Measurements from ENCODE around the gene RARB.

The RARB gene

DNA sequence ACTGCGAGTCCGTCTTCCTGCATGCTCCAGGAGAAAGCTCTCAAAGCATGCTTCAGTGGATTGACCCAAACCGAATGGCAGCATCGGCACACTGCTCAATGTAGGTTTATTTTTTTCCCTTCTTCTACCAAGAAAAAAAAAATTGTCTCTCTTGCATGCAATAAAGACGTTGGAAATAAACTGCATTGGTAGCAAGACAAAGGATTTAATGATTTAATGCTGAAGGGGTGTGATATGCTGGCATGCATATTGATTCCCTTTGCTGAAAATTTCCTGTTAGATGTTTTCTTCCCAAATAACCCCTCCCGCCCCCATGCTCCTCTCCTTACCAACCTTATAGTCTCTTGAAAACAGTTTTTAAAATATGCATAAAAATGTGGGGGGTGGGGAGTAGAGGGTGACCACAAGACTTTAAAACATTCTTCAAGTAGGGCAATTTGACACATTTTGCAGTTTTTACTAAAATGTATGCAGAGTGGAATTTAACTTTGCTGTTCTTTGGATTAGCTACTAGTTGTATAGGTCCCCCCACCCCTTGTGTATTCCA is 799 bp downstream of the RARB start:
- Histone ChIP-seq H3K9ac (ENCODE audit: low read length) (no peak overlapping the region), H3K79me2 (ENCODE audit: insufficient read depth, low read length) (no peaks in the 10 kb centered on the region), H3K9me3 (ENCODE audit: low read length) (no peaks in the 10 kb centered on the region), H3K4me2 (ENCODE audit: low read length) (no peak overlapping the region), H3K27ac (ENCODE audit: low read depth, low read length, poor library complexity, severe bottlenecking) (no peak overlapping the region), H3K27me3 (ENCODE audit: insufficient read depth, low read length) (no peaks in the 10 kb centered on the region; the same call in 1 of the 2 replicates), H3K36me3 (ENCODE audit: insufficient read depth, low read length) (no peaks in the 10 kb centered on the region), H2AFZ (ENCODE audit: low read length) (no peak overlapping the region), H3K4me3 (ENCODE audit: low read depth, low read length, poor library complexity, severe bottlenecking) (no peak overlapping the region), H4K20me1 (ENCODE audit: insufficient read depth, low read length) (no peaks in the 10 kb centered on the region), H3K4me1 (ENCODE audit: insufficient read depth, low read length, severe bottlenecking) (no peaks in the 10 kb centered on the region), H3F3A (ENCODE audit: insufficient read depth, low read length) (no peaks in the 10 kb centered on the region), H3K9me2 (ENCODE audit: low read depth, low read length) (no peaks in the 10 kb centered on the region)
- no peak for TF ChIP-seq EZH2 (IDR thresholded peaks at IDR 0.05; ENCODE audit: borderline replicate concordance, low read length)
- TF ChIP-seq, protein P1, sequence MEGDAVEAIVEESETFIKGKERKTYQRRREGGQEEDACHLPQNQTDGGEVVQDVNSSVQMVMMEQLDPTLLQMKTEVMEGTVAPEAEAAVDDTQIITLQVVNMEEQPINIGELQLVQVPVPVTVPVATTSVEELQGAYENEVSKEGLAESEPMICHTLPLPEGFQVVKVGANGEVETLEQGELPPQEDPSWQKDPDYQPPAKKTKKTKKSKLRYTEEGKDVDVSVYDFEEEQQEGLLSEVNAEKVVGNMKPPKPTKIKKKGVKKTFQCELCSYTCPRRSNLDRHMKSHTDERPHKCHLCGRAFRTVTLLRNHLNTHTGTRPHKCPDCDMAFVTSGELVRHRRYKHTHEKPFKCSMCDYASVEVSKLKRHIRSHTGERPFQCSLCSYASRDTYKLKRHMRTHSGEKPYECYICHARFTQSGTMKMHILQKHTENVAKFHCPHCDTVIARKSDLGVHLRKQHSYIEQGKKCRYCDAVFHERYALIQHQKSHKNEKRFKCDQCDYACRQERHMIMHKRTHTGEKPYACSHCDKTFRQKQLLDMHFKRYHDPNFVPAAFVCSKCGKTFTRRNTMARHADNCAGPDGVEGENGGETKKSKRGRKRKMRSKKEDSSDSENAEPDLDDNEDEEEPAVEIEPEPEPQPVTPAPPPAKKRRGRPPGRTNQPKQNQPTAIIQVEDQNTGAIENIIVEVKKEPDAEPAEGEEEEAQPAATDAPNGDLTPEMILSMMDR (IDR thresholded peaks at IDR 0.05; ENCODE audit: low read length) = no peak

DNA sequence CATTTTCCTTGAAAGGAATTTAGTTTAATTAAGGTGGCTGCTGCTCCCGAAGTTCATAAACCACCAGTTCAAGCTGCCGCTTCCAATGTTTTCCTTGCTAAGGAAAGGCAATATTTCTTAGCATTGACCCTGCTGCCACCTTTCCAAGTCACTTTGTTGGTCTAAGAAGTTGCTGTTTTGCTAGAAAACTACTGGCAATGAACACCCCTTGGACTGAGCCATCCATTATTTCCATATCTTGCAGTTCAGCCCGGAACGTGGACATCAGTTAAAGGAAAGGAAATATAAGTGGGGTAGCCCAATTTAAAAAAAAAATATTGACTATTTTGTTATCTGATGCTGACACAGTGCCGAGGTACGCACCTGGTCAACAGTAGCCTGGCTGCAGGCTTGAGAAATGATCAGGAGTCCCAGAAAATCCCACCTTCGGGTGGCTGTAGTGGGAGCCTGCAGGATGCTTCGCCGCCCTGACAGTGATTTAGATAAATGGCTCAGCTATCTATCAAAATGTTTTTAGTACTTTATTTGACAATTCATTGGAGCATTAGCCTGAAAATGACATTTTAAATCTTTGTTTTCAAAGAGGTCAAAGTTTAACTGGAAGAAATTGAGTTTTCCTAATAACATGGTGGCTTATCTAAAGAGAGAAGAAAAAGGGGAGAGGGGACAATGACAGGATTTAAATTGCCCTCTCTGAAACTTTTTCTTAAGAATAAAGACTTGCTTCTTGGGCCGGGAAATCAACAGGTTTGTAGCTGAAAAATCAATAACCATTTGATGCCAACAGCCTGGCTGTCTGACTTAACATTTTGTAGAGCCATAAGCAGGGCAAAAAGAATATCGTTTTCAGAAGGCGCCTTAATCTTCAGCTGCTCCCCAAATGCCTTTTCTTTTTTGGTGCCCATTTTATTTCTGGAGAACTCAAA is 1.6 kb downstream of the RARB start:
- Histone ChIP-seq H3K9me2 (ENCODE audit: low read depth, low read length) (no peaks in the 10 kb centered on the region), H3K79me2 (ENCODE audit: insufficient read depth, low read length) (no peaks in the 10 kb centered on the region), H3F3A (ENCODE audit: insufficient read depth, low read length) (no peaks in the 10 kb centered on the region), H2AFZ (ENCODE audit: low read length) (no peak overlapping the region), H3K4me2 (ENCODE audit: low read length) (no peak overlapping the region), H3K4me1 (ENCODE audit: insufficient read depth, low read length, severe bottlenecking) (no peaks in the 10 kb centered on the region), H3K9ac (ENCODE audit: low read length) (no peak overlapping the region), H3K27ac (ENCODE audit: low read depth, low read length, poor library complexity, severe bottlenecking) (no peak overlapping the region), H3K27me3 (ENCODE audit: insufficient read depth, low read length) (no peaks in the 10 kb centered on the region; the same call in 1 of the 2 replicates), H4K20me1 (ENCODE audit: insufficient read depth, low read length) (no peaks in the 10 kb centered on the region), H3K4me3 (ENCODE audit: low read depth, low read length, poor library complexity, severe bottlenecking) (no peak overlapping the region), H3K9me3 (ENCODE audit: low read length) (no peaks in the 10 kb centered on the region), H3K36me3 (ENCODE audit: insufficient read depth, low read length) (no peaks in the 10 kb centered on the region)
- TF ChIP-seq, protein P1 (IDR thresholded peaks at IDR 0.05; ENCODE audit: low read length) = no peak
- no peak for TF ChIP-seq EZH2 (IDR thresholded peaks at IDR 0.05; ENCODE audit: borderline replicate concordance, low read length)

DNA sequence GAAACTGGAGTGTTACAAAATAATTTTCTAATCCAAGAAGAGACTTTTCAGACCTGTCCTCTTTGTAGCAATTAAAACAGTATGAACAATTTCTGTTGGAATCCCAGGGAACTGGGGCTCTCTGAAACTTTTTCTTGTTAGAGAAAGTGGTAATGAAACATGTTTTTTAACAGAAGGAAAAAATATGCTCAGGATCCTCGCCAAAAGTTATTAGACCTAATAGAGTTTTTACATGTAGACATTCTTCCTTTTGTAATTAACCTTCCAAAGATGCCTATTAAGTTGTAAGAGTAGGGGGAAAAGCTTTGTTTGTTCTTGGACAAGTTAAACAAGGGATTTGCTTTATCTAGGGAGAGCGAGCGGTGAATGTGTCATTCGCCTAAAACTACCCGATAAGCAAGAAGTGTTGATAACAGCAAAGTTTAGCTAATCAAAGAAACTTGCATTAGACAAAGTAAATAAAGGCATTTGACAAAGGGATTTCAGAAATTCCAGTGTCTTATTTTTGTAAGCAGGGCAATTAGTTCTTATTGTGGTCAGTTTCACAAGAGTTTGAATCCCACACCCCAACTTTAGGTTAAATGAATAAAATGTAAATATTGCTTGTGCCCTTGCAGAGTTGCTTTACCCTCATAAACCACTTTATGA is 2.3 kb downstream of the RARB start:
- H3K79me2 ChIP-seq (ENCODE audit: insufficient read depth, low read length) = no peaks in the 10 kb centered on the region
- H3K9me3 ChIP-seq (ENCODE audit: low read length) = no peaks in the 10 kb centered on the region
- no peak for TF ChIP-seq EZH2 (IDR thresholded peaks at IDR 0.05; ENCODE audit: borderline replicate concordance, low read length)
- TF ChIP-seq, protein P1 (IDR thresholded peaks at IDR 0.05; ENCODE audit: low read length) = no peak
- no peaks in the 10 kb centered on the region for H3K36me3 ChIP-seq (ENCODE audit: insufficient read depth, low read length)
- no peaks in the 10 kb centered on the region for H4K20me1 ChIP-seq (ENCODE audit: insufficient read depth, low read length)
- no peaks in the 10 kb centered on the region for H3K9me2 ChIP-seq (ENCODE audit: low read depth, low read length)
- H3F3A ChIP-seq (ENCODE audit: insufficient read depth, low read length) = no peaks in the 10 kb centered on the region
- H3K4me3 ChIP-seq (ENCODE audit: low read depth, low read length, poor library complexity, severe bottlenecking) = no peak overlapping the region
- no peak overlapping the region for H3K4me2 ChIP-seq (ENCODE audit: low read length)
- no peak overlapping the region for H3K27ac ChIP-seq (ENCODE audit: low read depth, low read length, poor library complexity, severe bottlenecking)
- no peak overlapping the region for H3K9ac ChIP-seq (ENCODE audit: low read length)
- no peaks in the 10 kb centered on the region; the same call in 1 of the 2 replicates for H3K27me3 ChIP-seq (ENCODE audit: insufficient read depth, low read length)
- H2AFZ ChIP-seq (ENCODE audit: low read length) = no peak overlapping the region
- no peaks in the 10 kb centered on the region for H3K4me1 ChIP-seq (ENCODE audit: insufficient read depth, low read length, severe bottlenecking)
